B cell (primary cell): ENCODE measurements around the gene MTSS2. TPM values are rescaled to one million over a fixed set of nuclear protein-coding genes. Genes with fewer than 3 reads are reported as not detected.

Experiments used
- ATAC-seq: fragments of 200-7000 bp; cut with Tn5 transposase; one replicate; pipeline ENCODE4 v1.10.0; 2021; ENCODE audit warnings: low read depth, mild to moderate bottlenecking, moderate number of reproducible peaks, moderate library complexity
- CTCF ChIA-PET: fragments of 350-600 bp; sonication (Branson Sonifier 250); formaldehyde crosslinking; loops from one replicate; lab custom pipeline; 2021; ENCODE audit warnings: antibody characterized with exemption, inconsistent platforms; lab: Charles Lee
- POLR2A ChIA-PET: fragments of 350-600 bp; sonication (Branson Sonifier 250); formaldehyde crosslinking; loops from one replicate; lab custom pipeline; 2021; ENCODE audit warnings: antibody characterized with exemption; lab: Charles Lee
- DNase-seq: peaks from one replicate; pipeline ENCODE4 v3.0.0; 2013
- H2AFZ ChIP-seq: 2 replicates; pipeline ENCODE4 v1.6.1; 2012; ENCODE audit warnings: mild to moderate bottlenecking, low read depth, low read length; ENCODE audit not compliant: insufficient read depth, poor library complexity, severe bottlenecking
- H3K27ac ChIP-seq, 2 donors: 1 replicate in 1 of 2; 2 replicates in 1 of 2; pipeline ENCODE4 v1.5.1; 2012 to 2013; ENCODE audit warnings: low read length in 2 of 2, mild to moderate bottlenecking in 2 of 2, moderate library complexity in 1 of 2
- H3K27me3 ChIP-seq, 4 experiments: fragments of 200-600 bp in 1 of 4; sonication (generic) in 1 of 4; replicated peaks in 1 of 4; 1 replicate in 2 of 4; 2 replicates in 2 of 4; pipeline versions ENCODE4 v1.6.1 to v1.7.0; 2013 to 2016; ENCODE audit warnings: low read length in 3 of 4, mild to moderate bottlenecking in 2 of 4, mixed read lengths in 1 of 4, moderate library complexity in 1 of 4; ENCODE audit not compliant: insufficient read depth in 4 of 4, control insufficient read depth in 3 of 4; ENCODE audit errors: control extremely low read depth in 1 of 4
- H3K36me3 ChIP-seq, 2 experiments: replicated peaks in 1 of 2; 1 replicate in 1 of 2; 2 replicates in 1 of 2; pipeline versions ENCODE4 v1.6.1 to v1.7.1; 2013; ENCODE audit warnings: low read length in 1 of 2; ENCODE audit not compliant: insufficient read depth in 2 of 2, control insufficient read depth in 1 of 2; ENCODE audit errors: control extremely low read depth in 1 of 2, extremely low read depth in 1 of 2
- H3K4me1 ChIP-seq, 2 donors: fragments of 200-600 bp in 1 of 2; sonication (generic) in 1 of 2; 1 replicate in 1 of 2; 2 replicates in 1 of 2; pipeline versions ENCODE4 v1.5.1 to v1.6.1; 2013 to 2017; ENCODE audit warnings: low read length in 2 of 2; ENCODE audit not compliant: control insufficient read depth in 2 of 2, insufficient read depth in 2 of 2
- H3K4me2 ChIP-seq: replicated peaks from 2 replicates; pipeline ENCODE3; 2012; ENCODE audit warnings: mild to moderate bottlenecking, low read depth, low read length; ENCODE audit not compliant: poor library complexity, severe bottlenecking
- H3K4me3 ChIP-seq, 5 experiments: fragments of 200-600 bp in 1 of 5; sonication (generic) in 1 of 5; 1 replicate in 3 of 5; 2 replicates in 2 of 5; pipeline versions ENCODE4 v1.5.1 to v1.7.0; 2011 to 2016; ENCODE audit warnings: low read length in 4 of 5, mild to moderate bottlenecking in 4 of 5, low read depth in 2 of 5, control low read depth in 1 of 5, moderate library complexity in 1 of 5; ENCODE audit not compliant: insufficient read depth in 1 of 5; ENCODE audit errors: control extremely low read depth in 1 of 5, extremely low read depth in 1 of 5
- H3K79me2 ChIP-seq: fragments of 200-600 bp; sonication (generic); one replicate; pipeline ENCODE4 v1.6.0; 2016; ENCODE audit warnings: low read length; ENCODE audit not compliant: control insufficient read depth, insufficient read depth
- H3K9ac ChIP-seq: fragments of 200-600 bp; sonication (generic); 2 replicates; pipeline ENCODE4 v1.6.1; 2017; ENCODE audit warnings: mild to moderate bottlenecking, low read length, moderate library complexity
- H3K9me3 ChIP-seq, 3 donors: one replicate each; pipeline versions ENCODE4 v1.6.1 to v1.7.1; 2013; ENCODE audit warnings: low read length in 2 of 3; ENCODE audit not compliant: control insufficient read depth in 2 of 3, insufficient read depth in 1 of 3; ENCODE audit errors: control extremely low read depth in 1 of 3
- H4K20me1 ChIP-seq: 2 replicates; pipeline ENCODE4 v1.6.0; 2012; ENCODE audit warnings: mild to moderate bottlenecking, low read length; ENCODE audit not compliant: insufficient read depth, control insufficient read depth, poor library complexity, severe bottlenecking
- H3K27ac Mint-ChIP-seq: one replicate; pipeline ENCODE4 v1.8.0; 2021; ENCODE audit warnings: mixed read lengths
- H3K27me3 Mint-ChIP-seq: one replicate; pipeline ENCODE4 v1.8.0; 2021; ENCODE audit warnings: mixed read lengths
- H3K4me1 Mint-ChIP-seq: one replicate; pipeline ENCODE4 v1.8.0; 2021; ENCODE audit warnings: mixed read lengths
- H3K4me3 Mint-ChIP-seq: one replicate; pipeline ENCODE4 v1.8.0; 2021; ENCODE audit warnings: mixed read lengths
- H3K9me3 Mint-ChIP-seq: one replicate; pipeline ENCODE4 v1.8.0; 2022; ENCODE audit warnings: mixed read lengths; ENCODE audit not compliant: insufficient read depth
- EZH2 ChIP-seq: IDR thresholded peaks from 2 replicates; pipeline ENCODE4 v1.6.1; 2012; ENCODE audit warnings: borderline replicate concordance, low read depth, mild to moderate bottlenecking, moderate library complexity, low read length; ENCODE audit not compliant: insufficient read depth, poor library complexity, severe bottlenecking
- WGBS: methylation state at CpG from one replicate; pipeline ENCODE4 v1.1.5; 2013; ENCODE audit warnings: missing lambda C conversion rate; ENCODE audit not compliant: insufficient coverage; 5-methylcytosine and 5-hydroxymethylcytosine counted together
- intact Hi-C: fragments of 100-400 bp; cut with micrococcal nuclease; formaldehyde crosslinking; loops from one replicate; pipeline ENCODE4 v1.10.0; 2022
- polyA plus RNA-seq: library from polyadenylated mRNA; depleted of rRNA; stranded (reverse); fragments of >200 nt; gene quantifications from 2 replicates; pipeline ENCODE4 v1.2.3, GENCODE V29; 2012
- total RNA-seq, 2 donors: library from RNA; stranded (reverse); fragments of 120-200 nt in 1 of 2; gene quantifications; 1 replicate in 1 of 2; 2 replicates in 1 of 2; pipeline versions ENCODE4 v1.2.3 to v1.2.4, GENCODE V29; 2013 to 2022
- TF ChIP-seq, protein P1 (sequence below): fragments of 200-600 bp; IDR thresholded peaks from one replicate; pipeline ENCODE4 v1.8.0; 2022; ENCODE audit warnings: antibody characterized with exemption, mild to moderate bottlenecking

The MTSS2 gene
- total and polyA plus RNA-seq, 2 donors (not counting 1 experiment from before 2014, with no cell fraction given): 1.6 to 2.6 TPM

DNA sequence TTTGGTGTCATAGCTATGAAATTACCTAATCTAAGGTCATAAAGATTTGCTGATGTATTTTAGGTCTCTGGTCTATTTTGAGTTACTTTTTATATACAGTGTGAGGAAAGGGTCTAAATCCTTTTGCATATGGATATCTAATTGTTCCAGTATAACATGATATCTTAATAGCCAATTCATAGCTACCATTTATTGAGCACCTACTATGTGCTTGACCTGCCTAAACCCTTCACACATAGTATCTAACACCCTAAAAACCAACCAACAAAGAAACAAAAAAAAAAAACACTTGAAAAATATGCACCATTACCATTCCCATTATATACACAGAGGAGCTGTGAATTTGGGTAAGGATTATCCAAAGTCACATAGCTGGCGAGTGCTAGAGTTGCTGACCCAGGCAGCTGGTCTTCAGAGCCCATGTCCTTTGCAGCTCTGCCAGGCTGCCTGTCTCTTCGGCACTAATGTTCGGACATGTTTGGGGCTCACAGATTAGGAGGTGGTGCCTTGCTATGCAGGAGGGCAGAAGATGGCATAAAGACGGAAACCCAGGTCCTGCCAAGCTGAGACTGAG is 48.8 kb upstream of the MTSS2 start:
- Mint-ChIP-seq H3K4me1 (peaks cover 17% of the 10 kb centered on the region), H3K4me3 (no peak overlapping the region), H3K27me3 (no peaks in the 10 kb centered on the region), H3K27ac (peak overlapping the region; percentile 15), H3K9me3 (no peaks in the 10 kb centered on the region)
- no peaks in the 10 kb centered on the region for H3K9me3 ChIP-seq
- no peaks in the 10 kb centered on the region for H3K27me3 ChIP-seq
- H3K27ac ChIP-seq: no peak overlapping the region
- TF ChIP-seq EZH2: no peak
- TF ChIP-seq, protein P1, sequence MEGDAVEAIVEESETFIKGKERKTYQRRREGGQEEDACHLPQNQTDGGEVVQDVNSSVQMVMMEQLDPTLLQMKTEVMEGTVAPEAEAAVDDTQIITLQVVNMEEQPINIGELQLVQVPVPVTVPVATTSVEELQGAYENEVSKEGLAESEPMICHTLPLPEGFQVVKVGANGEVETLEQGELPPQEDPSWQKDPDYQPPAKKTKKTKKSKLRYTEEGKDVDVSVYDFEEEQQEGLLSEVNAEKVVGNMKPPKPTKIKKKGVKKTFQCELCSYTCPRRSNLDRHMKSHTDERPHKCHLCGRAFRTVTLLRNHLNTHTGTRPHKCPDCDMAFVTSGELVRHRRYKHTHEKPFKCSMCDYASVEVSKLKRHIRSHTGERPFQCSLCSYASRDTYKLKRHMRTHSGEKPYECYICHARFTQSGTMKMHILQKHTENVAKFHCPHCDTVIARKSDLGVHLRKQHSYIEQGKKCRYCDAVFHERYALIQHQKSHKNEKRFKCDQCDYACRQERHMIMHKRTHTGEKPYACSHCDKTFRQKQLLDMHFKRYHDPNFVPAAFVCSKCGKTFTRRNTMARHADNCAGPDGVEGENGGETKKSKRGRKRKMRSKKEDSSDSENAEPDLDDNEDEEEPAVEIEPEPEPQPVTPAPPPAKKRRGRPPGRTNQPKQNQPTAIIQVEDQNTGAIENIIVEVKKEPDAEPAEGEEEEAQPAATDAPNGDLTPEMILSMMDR: no peak
- H3K4me2 ChIP-seq: no peak overlapping the region
- intact Hi-C loops: no loop called here
- H4K20me1 ChIP-seq: peaks cover 6% of the 10 kb centered on the region
- no peak overlapping the region for H3K9ac ChIP-seq
- ChIA-PET CTCF (no interaction called here), POLR2A (no interaction called here)
- 99% methylated on average over 4 of the region's 4 CpGs for WGBS
- peaks cover 8 to 18% of the 10 kb centered on the region in 2 donors for H3K4me1 ChIP-seq
- H3K4me3 ChIP-seq: no peak overlapping the region
- ATAC-seq (no peak), DNase-seq (no peak)
- H2AFZ ChIP-seq: no peak overlapping the region
- peaks cover 2% of the 10 kb centered on the region for H3K79me2 ChIP-seq
- H3K36me3 ChIP-seq: peaks cover 0 to 32% of the 10 kb centered on the region in 2 experiments

GRCh38 chr16:70730944-70731343 is 45.1 kb upstream of the MTSS2 start:
- CTCF ChIA-PET: no interaction called here
- Histone ChIP-seq H3K4me1 (no peaks in the 10 kb centered on the region), H3K4me3 (no peak overlapping the region), H3K27ac (no peak overlapping the region), H3K79me2 (peaks cover 2% of the 10 kb centered on the region), H4K20me1 (no peaks in the 10 kb centered on the region), H2AFZ (no peak overlapping the region), H3K9me3 (no peaks in the 10 kb centered on the region), H3K9ac (no peak overlapping the region), H3K36me3 (peaks cover 0 to 60% of the 10 kb centered on the region in 2 experiments), H3K4me2 (no peak overlapping the region), H3K27me3 (no peaks in the 10 kb centered on the region)
- 100% methylated on average over 2 of the region's 3 CpGs for WGBS
- ATAC-seq: no peak
- DNase-seq: no peak
- POLR2A ChIA-PET: no interaction called here
- no peak for TF ChIP-seq EZH2
- TF ChIP-seq, protein P1: no peak
- no peak overlapping the region for H3K27ac Mint-ChIP-seq
- no peaks in the 10 kb centered on the region for H3K9me3 Mint-ChIP-seq
- no peaks in the 10 kb centered on the region for H3K4me1 Mint-ChIP-seq
- intact Hi-C loops: no loop called here
- no peaks in the 10 kb centered on the region for H3K27me3 Mint-ChIP-seq
- H3K4me3 Mint-ChIP-seq: no peak overlapping the region
